Measurements from ENCODE around the gene TIAM2.

TIAM2 gene

GRCh38 chr6:155188707-155189496 is 193.8 kb downstream of the TIAM2 start:
- peaks cover 7% of the 10 kb centered on the region for H3K36me3 ChIP-seq (ENCODE audit: control insufficient read depth, insufficient read depth, low read length)
- no peaks in the 10 kb centered on the region for H3K27me3 ChIP-seq (replicated peaks; ENCODE audit: control insufficient read depth, insufficient read depth, low read length)
- peak overlapping the region; percentile 21 for H3K4me3 ChIP-seq (replicated peaks; ENCODE audit: low read depth, low read length)
- no peak for TF ChIP-seq CTCF (IDR thresholded peaks at IDR 0.05; ENCODE audit: insufficient read depth, low read length, poor library complexity, severe bottlenecking)
- no peak for DNase-seq (ENCODE audit: extremely low read depth, insufficient read length)

- H3K4me3 ChIP-seq (replicated peaks; ENCODE audit: low read depth, low read length), result no peak overlapping the region
- H3K36me3 ChIP-seq (ENCODE audit: control insufficient read depth, insufficient read depth, low read length), result peaks cover 11% of the 10 kb centered on the region
- no peak for DNase-seq (ENCODE audit: extremely low read depth, insufficient read length)
- no peaks in the 10 kb centered on the region for H3K27me3 ChIP-seq (replicated peaks; ENCODE audit: control insufficient read depth, insufficient read depth, low read length)
- no peak for TF ChIP-seq CTCF (IDR thresholded peaks at IDR 0.05; ENCODE audit: insufficient read depth, low read length, poor library complexity, severe bottlenecking)
These were observed 195.6 kb downstream of the TIAM2 start for GRCh38 chr6:155190677-155191076.

- peaks cover 14% of the 10 kb centered on the region for H3K36me3 ChIP-seq (ENCODE audit: control insufficient read depth, insufficient read depth, low read length)
- TF ChIP-seq CTCF (IDR thresholded peaks at IDR 0.05; ENCODE audit: insufficient read depth, low read length, poor library complexity, severe bottlenecking), result no peak
- no peak overlapping the region for H3K4me3 ChIP-seq (replicated peaks; ENCODE audit: low read depth, low read length)
- H3K27me3 ChIP-seq (replicated peaks; ENCODE audit: control insufficient read depth, insufficient read depth, low read length), result no peaks in the 10 kb centered on the region
- DNase-seq (ENCODE audit: extremely low read depth, insufficient read length), result no peak
These were observed 198.4 kb downstream of the TIAM2 start for GRCh38 chr6:155193526-155193925.

GRCh38 chr6:155194399-155194798 is 199.3 kb downstream of the TIAM2 start:
- DNase-seq (ENCODE audit: extremely low read depth, insufficient read length), result no peak
- Histone ChIP-seq H3K4me3 (replicated peaks; ENCODE audit: low read depth, low read length) (no peak overlapping the region), H3K36me3 (ENCODE audit: control insufficient read depth, insufficient read depth, low read length) (peaks cover 16% of the 10 kb centered on the region), H3K27me3 (replicated peaks; ENCODE audit: control insufficient read depth, insufficient read depth, low read length) (no peaks in the 10 kb centered on the region)
- TF ChIP-seq CTCF (IDR thresholded peaks at IDR 0.05; ENCODE audit: insufficient read depth, low read length, poor library complexity, severe bottlenecking), result no peak

GRCh38 chr6:155195903-155196302 is 200.8 kb downstream of the TIAM2 start:
- Histone ChIP-seq H3K4me3 (replicated peaks; ENCODE audit: low read depth, low read length) (no peak overlapping the region), H3K27me3 (replicated peaks; ENCODE audit: control insufficient read depth, insufficient read depth, low read length) (no peaks in the 10 kb centered on the region), H3K36me3 (ENCODE audit: control insufficient read depth, insufficient read depth, low read length) (peaks cover 13% of the 10 kb centered on the region)
- TF ChIP-seq CTCF (IDR thresholded peaks at IDR 0.05; ENCODE audit: insufficient read depth, low read length, poor library complexity, severe bottlenecking), result no peak
- DNase-seq (ENCODE audit: extremely low read depth, insufficient read length), result no peak

Measured in GM06990 (cell line).